IMR-90 (cell line): ENCODE data around the gene CARMIL1.

Experiments
- BHLHE40 ChIP-seq: fragments of 150-350 bp; IDR thresholded peaks from 2 replicates; pipeline ENCODE4 v1.6.1; 2016; ENCODE audit warnings: mild to moderate bottlenecking, low read depth, low read length
- CEBPB ChIP-seq: IDR thresholded peaks from 2 replicates; pipeline ENCODE4 v1.6.1; 2012; ENCODE audit warnings: low read depth, low read length, improper control_type of control experiment
- CHD1 ChIP-seq: IDR thresholded peaks from 2 replicates; pipeline ENCODE4 v1.6.1; 2012; ENCODE audit warnings: low read depth, low read length, improper control_type of control experiment
- FOS ChIP-seq: fragments of 150-350 bp; IDR thresholded peaks from 2 replicates; pipeline ENCODE4 v1.6.1; 2016; ENCODE audit warnings: low read depth, low read length
- MAFK ChIP-seq: IDR thresholded peaks from 2 replicates; pipeline ENCODE4 v1.6.1; 2012; ENCODE audit warnings: low read depth, low read length, improper control_type of control experiment
- MXI1 ChIP-seq: IDR thresholded peaks from 2 replicates; pipeline ENCODE4 v1.6.1; 2012; ENCODE audit warnings: low read depth, mild to moderate bottlenecking, low read length, moderate library complexity, borderline replicate concordance
- POLR2A ChIP-seq: IDR thresholded peaks from 2 replicates; pipeline ENCODE4 v1.6.1; 2012; ENCODE audit warnings: mild to moderate bottlenecking, low read depth, low read length
- RCOR1 ChIP-seq: IDR thresholded peaks from 2 replicates; pipeline ENCODE4 v1.6.1; 2012; ENCODE audit warnings: mild to moderate bottlenecking, low read length, improper control_type of control experiment; ENCODE audit not compliant: insufficient replicate concordance
- SMC3 ChIP-seq: fragments of 150-350 bp; IDR thresholded peaks from 2 replicates; pipeline ENCODE4 v1.6.1; 2016; ENCODE audit warnings: low read depth, mild to moderate bottlenecking, antibody characterized with exemption, low read length, moderate library complexity
- TF ChIP-seq, protein P1 (sequence below): conservative IDR thresholded peaks from 2 replicates; pipeline ENCODE4 v1.5.1; 2012; ENCODE audit warnings: mild to moderate bottlenecking, low read depth, low read length, improper control_type of control experiment

DNA sequence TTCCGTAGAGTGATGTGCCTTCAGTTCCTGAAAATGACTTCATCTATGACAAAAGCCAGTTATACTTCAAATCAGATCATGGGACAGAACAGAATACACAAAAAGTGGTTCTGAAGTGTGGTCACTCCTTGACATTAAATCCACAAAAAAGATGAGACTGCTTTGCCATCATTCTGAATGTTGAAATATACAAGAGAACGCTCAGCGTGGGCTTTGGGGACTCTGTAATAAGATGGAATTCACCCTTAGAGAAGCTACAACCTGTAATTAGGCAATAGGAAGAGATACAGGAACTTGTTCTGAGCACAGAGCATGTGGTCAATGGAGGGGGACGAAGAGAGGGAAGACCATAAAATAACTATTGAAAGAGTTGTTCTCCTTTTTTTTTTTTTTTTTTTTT is 184.3 kb downstream of the CARMIL1 start:
- TF ChIP-seq, protein P1, sequence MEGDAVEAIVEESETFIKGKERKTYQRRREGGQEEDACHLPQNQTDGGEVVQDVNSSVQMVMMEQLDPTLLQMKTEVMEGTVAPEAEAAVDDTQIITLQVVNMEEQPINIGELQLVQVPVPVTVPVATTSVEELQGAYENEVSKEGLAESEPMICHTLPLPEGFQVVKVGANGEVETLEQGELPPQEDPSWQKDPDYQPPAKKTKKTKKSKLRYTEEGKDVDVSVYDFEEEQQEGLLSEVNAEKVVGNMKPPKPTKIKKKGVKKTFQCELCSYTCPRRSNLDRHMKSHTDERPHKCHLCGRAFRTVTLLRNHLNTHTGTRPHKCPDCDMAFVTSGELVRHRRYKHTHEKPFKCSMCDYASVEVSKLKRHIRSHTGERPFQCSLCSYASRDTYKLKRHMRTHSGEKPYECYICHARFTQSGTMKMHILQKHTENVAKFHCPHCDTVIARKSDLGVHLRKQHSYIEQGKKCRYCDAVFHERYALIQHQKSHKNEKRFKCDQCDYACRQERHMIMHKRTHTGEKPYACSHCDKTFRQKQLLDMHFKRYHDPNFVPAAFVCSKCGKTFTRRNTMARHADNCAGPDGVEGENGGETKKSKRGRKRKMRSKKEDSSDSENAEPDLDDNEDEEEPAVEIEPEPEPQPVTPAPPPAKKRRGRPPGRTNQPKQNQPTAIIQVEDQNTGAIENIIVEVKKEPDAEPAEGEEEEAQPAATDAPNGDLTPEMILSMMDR, result no peak
- TF ChIP-seq SMC3, result no peak
- TF ChIP-seq POLR2A, result no peak
- TF ChIP-seq MXI1, result no peak
- TF ChIP-seq BHLHE40, result no peak
- no peak for TF ChIP-seq CEBPB
- TF ChIP-seq MAFK, result no peak
- TF ChIP-seq FOS, result no peak
- no peak for TF ChIP-seq CHD1
- no peak for TF ChIP-seq RCOR1
